Activated T-helper 2 cell treated with anti-CD3 and anti-CD28 coated beads, Interferon-gamma antibody, Interleukin-2, Interleukin-4, amounts not matched to agents 10 μg/mL and 5 μg/mL and 100 μg/mL, durations not matched to agents 14 hours and 24 hours and 36 hours (primary cell): Measurements from ENCODE around the gene RPL3. TPM values are rescaled to one million over a fixed set of nuclear protein-coding genes. Genes with fewer than 3 reads are reported as not detected.
A peak's percentile ranks its signal among the peaks of the same experiment; 100 is the strongest.

Experiments
- DNase-seq: peaks from one replicate; pipeline ENCODE4 v3.0.0; 2021; ENCODE audit warnings: low spot score
- H3K27ac Mint-ChIP-seq: one replicate; pipeline ENCODE4 v1.8.0; 2021; ENCODE audit warnings: mixed read lengths
- H3K27me3 Mint-ChIP-seq: one replicate; pipeline ENCODE4 v1.8.0; 2021; ENCODE audit warnings: low read depth, mixed read lengths
- H3K36me3 Mint-ChIP-seq: one replicate; pipeline ENCODE4 v1.8.0; 2021; ENCODE audit warnings: low read depth, mixed read lengths
- H3K4me1 Mint-ChIP-seq: one replicate; pipeline ENCODE4 v1.8.0; 2021; ENCODE audit warnings: low read depth, mixed read lengths
- H3K4me3 Mint-ChIP-seq: one replicate; pipeline ENCODE4 v1.8.0; 2021; ENCODE audit warnings: low read depth, mild to moderate bottlenecking, moderate library complexity, mixed read lengths
- H3K9me3 Mint-ChIP-seq: one replicate; pipeline ENCODE4 v1.8.0; 2021; ENCODE audit warnings: mixed read lengths
- intact Hi-C: fragments of 100-400 bp; cut with micrococcal nuclease; formaldehyde crosslinking; loops from one replicate; pipeline ENCODE4 v1.15.1; 2023
- total RNA-seq: library from RNA; stranded (reverse); gene quantifications from 2 replicates; pipeline ENCODE4 v1.2.3, GENCODE V29; 2022

Gene RPL3
- total RNA-seq, 1 donor from 2014 or later = 2,255 TPM

DNA sequence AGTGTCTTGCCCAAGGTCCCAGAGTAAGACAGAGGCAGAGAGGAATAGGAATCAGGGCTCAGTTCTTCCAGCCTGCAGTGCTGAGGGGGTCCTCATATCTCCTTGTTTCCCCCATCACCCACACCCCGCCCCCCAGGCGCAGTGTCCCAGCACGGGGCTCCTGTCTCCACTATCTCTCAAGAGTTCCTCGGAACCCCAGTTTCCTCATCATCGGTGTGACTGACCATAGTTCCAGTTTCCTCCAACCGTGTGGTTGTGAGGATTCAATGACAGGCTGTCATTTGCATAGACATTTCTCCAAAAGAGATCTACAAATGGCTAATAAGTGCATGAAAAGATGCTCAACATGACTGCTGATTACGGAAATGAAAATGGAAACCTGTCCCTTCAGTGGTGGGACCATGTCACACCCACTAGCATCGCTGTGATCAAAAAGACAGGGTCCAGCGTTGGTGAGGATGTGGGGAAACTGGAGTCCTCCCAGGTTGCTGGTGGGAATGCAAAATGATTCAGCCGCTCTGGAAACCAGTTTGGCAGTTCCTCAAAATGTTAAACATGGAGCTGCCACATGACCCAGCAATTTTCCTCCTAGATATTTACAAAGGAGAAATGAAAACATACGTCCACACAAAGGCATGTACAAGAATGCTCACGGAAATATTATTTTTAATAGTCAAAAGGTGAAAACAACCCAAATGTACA, 42.8 kb downstream of the RPL3 start:
- DNase-seq = no peak
- H3K36me3 Mint-ChIP-seq = no peaks in the 10 kb centered on the region
- H3K27ac Mint-ChIP-seq = no peak overlapping the region
- no peak overlapping the region for H3K4me3 Mint-ChIP-seq
- peaks cover 7% of the 10 kb centered on the region for H3K9me3 Mint-ChIP-seq
- intact Hi-C loops = no loop called here
- H3K27me3 Mint-ChIP-seq = peaks cover 2% of the 10 kb centered on the region
- H3K4me1 Mint-ChIP-seq = no peaks in the 10 kb centered on the region

DNA sequence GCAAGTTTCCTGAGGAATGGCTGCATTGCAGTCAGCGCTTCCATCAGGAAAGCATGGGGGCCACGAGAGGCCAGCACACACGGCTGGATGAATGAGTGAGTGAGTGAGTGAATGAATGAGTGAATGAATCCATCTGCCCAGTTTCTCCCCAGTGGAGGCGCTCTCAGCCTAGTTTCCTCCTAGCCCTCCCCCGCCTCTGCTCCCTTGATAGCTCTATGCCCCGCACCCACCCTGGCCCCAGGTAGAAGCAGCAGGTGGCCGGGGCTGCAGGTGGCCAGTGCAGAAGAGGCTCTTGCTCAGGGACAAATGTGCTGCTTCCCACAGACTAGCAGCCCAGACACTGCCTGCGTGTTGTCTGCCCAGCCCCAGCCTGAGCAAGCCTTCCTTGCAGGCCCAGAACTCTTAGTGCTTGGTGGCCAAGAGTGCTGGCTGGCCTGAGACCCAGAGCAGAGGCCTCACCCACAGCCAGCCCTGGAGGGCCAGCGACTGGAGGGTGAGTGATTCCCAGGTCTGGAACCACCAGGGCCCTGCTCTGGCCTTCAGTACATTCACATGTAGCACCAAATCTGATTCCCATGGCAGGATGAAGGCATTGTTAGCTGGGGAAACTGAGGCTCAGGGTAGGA, 43.5 kb downstream of the RPL3 start:
- intact Hi-C loops = no loop called here
- Mint-ChIP-seq H3K27me3 (peaks cover 2% of the 10 kb centered on the region), H3K9me3 (peaks cover 7% of the 10 kb centered on the region), H3K27ac (no peak overlapping the region), H3K36me3 (no peaks in the 10 kb centered on the region), H3K4me1 (no peaks in the 10 kb centered on the region), H3K4me3 (no peak overlapping the region)
- DNase-seq = no peak

DNA sequence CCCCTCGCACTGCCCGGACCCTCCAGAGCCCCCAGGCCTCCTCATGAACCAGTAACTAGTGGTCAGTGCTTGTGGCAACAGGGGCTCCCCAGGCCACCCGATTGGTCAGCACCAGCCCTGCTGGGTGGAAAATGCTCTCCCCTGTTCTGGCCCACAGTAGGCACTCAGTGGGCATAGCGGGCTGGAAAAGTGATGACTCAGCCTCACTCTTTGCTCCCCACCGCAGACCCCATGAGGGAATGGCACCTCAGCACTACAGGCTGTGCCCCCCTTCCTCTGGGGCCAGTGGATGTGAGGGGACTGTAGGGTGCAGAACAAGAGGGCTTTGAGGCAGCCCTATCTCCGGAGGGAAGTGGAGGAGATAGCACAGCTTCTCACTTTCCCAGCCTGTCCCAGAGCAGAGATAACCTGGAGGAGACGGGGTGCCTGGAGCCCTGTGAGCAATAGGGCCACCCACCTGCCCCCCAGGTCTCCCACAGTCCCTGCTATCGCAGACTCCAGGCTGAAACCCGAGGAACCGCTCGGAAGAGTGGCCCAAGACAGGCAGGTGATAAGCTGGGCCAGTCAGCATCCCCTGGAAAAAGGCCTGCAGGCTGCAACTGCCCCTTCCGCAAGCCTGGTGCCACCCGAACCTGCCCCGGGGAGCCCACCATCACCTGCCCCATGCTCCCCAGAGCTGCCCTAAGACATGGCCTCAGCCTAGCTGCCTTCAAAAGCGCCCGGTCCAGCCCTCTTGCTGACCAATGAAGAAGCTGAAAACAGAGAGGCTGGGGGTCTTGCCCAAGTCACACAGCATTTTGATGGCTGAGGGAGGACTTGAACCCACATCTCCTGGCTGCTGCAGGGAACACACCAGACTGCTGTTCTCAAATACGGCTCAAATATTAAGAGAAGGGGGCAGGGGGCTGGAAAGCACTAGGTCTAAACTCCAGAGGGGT, 45.2 kb downstream of the RPL3 start:
- no peaks in the 10 kb centered on the region for H3K4me1 Mint-ChIP-seq

DNA sequence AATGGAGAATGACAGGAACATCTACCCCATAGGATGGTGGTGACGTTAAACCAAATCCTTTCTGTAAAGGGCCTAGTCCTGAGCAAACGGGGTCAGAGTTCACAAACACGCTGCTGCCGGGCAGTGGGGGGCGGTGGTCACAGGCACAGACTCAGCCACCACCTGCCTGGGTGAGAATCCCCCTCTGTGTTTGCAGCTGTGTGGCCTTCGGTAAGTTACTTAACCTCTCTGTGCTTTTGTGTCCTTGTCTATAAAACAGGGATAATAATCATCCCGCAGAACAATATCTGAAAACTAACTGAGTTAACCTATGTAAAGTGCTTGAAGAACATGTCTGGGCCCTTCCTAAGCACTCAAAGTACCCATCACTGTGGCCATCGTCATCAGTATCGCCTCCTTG, 48.6 kb downstream of the RPL3 start:
- intact Hi-C loops = no loop called here
- H3K9me3 Mint-ChIP-seq = no peaks in the 10 kb centered on the region
- H3K27me3 Mint-ChIP-seq = no peaks in the 10 kb centered on the region
- no peak overlapping the region for H3K27ac Mint-ChIP-seq
- no peaks in the 10 kb centered on the region for H3K36me3 Mint-ChIP-seq
- DNase-seq = no peak
- H3K4me3 Mint-ChIP-seq = no peak overlapping the region
- peaks cover 15% of the 10 kb centered on the region for H3K4me1 Mint-ChIP-seq

More for the DNA sequence above, 45.2 kb downstream of the RPL3 start:
- peaks cover 7% of the 10 kb centered on the region for H3K9me3 Mint-ChIP-seq
- no peak overlapping the region for H3K4me3 Mint-ChIP-seq
- H3K27ac Mint-ChIP-seq = no peak overlapping the region
- peaks cover 2% of the 10 kb centered on the region for H3K27me3 Mint-ChIP-seq
- intact Hi-C loops = no loop called here
- H3K36me3 Mint-ChIP-seq = no peaks in the 10 kb centered on the region
- DNase-seq = no peak

DNA sequence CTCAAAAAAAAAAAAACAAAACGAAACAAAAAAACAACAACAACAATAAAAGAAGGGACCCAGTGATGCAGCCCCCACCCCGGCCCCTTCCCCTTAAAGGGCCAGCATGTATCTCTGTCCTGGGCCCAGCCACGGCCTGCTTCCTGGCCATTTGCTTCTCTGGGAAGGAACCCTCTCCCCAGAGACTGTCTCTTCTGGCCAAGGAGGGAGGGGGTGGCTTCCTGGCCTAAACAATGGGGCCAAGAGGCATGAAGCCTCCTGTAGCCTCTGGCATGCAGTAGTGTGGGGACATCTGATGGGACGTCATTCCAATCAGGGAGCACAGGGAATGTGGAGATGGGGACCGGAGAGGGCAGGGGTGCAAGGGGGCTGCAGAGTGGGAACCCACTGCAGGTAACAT, 49.1 kb downstream of the RPL3 start:
- Mint-ChIP-seq H3K9me3 (no peaks in the 10 kb centered on the region), H3K4me3 (no peak overlapping the region), H3K27me3 (no peaks in the 10 kb centered on the region), H3K4me1 (peaks cover 19% of the 10 kb centered on the region), H3K36me3 (no peaks in the 10 kb centered on the region), H3K27ac (no peak overlapping the region)
- DNase-seq = no peak
- intact Hi-C loops = no loop called here

DNA sequence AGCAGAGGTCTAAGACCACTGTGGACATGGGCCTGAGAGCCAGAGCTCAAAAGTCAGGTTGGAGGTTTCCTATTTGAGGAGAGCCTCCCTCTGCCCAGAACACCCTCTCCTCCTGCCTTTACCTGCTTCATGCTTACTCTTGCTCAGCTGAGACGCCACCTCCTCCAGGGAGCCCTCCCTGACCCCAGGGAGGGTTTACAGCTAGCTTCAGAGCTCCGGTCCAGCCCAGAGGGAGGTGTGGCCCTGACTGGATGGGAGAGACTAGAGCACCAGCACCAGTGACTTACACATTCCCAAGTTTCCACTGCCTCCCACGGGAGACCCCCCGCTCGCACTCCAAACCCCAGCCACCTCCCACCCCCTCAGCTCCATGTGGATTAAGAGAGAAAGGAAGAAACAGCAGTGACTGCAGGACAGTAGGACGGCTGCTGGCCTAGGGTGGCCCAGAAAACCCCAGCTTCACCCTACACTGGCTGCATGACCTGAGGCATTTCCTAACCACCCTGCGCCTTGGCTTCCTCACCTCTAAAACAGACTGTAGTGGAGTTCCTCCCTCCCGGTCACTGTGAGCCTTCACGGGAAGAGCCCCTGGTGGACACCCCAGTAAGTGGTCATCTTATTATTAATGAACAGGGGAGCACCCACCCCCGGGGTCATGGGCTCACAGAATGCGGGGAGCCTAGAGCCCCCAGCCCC, 50.2 kb downstream of the RPL3 start:
- no peak overlapping the region for H3K4me3 Mint-ChIP-seq
- peak overlapping the region; percentile 49 for H3K27ac Mint-ChIP-seq
- DNase-seq = no peak
- no peaks in the 10 kb centered on the region for H3K36me3 Mint-ChIP-seq
- peaks cover 24% of the 10 kb centered on the region for H3K4me1 Mint-ChIP-seq
- H3K27me3 Mint-ChIP-seq = no peaks in the 10 kb centered on the region
- intact Hi-C loops = no loop called here
- no peaks in the 10 kb centered on the region for H3K9me3 Mint-ChIP-seq

DNA sequence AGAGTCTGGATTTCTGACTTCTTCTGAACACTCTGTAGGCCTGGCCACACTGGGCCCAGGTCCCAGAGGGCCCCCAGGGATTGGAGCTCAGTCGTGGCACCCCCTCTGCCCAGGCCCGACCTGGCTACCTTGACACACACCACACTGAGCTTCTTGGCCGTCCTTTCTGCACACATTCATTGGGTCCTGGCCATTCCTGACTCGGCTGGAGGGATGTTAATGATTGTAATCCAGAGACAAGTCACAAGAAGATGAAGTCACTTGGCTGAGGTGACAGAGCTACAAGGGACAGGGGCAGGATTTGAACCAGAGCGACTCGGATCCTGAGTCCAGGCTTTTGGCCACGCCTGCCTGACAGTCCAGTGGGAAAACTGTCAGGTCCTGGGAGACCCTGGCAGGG, 50.8 kb downstream of the RPL3 start:
- Mint-ChIP-seq H3K27ac (no peak overlapping the region), H3K27me3 (no peaks in the 10 kb centered on the region), H3K4me3 (no peak overlapping the region), H3K9me3 (no peaks in the 10 kb centered on the region), H3K4me1 (peaks cover 30% of the 10 kb centered on the region), H3K36me3 (no peaks in the 10 kb centered on the region)
- intact Hi-C loops = no loop called here
- DNase-seq = no peak

DNA sequence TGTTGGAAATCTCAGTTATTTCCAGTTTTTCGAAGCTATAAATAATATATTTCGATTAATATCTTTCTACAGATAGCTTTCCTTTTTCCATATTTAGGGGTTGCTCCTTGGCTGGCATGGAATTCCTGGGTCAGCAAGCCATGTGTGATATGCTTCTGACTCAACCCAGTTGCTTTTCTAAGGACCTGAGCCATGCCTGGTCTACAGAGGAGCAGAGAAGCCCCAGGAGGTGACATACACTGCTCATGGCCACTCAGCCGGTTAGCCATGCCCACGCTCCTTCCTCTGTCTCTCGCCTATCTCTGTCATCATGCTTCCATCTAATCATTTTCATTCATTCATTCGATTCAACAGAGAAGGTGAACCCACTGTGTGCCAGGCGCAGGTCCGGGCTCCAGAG, 51.4 kb downstream of the RPL3 start:
- no peaks in the 10 kb centered on the region for H3K27me3 Mint-ChIP-seq
- intact Hi-C loops = no loop called here
- H3K4me3 Mint-ChIP-seq = no peak overlapping the region
- no peak for DNase-seq
- H3K36me3 Mint-ChIP-seq = no peaks in the 10 kb centered on the region
- H3K27ac Mint-ChIP-seq = peak overlapping the region; percentile 77
- H3K9me3 Mint-ChIP-seq = no peaks in the 10 kb centered on the region
- H3K4me1 Mint-ChIP-seq = peaks cover 30% of the 10 kb centered on the region

DNA sequence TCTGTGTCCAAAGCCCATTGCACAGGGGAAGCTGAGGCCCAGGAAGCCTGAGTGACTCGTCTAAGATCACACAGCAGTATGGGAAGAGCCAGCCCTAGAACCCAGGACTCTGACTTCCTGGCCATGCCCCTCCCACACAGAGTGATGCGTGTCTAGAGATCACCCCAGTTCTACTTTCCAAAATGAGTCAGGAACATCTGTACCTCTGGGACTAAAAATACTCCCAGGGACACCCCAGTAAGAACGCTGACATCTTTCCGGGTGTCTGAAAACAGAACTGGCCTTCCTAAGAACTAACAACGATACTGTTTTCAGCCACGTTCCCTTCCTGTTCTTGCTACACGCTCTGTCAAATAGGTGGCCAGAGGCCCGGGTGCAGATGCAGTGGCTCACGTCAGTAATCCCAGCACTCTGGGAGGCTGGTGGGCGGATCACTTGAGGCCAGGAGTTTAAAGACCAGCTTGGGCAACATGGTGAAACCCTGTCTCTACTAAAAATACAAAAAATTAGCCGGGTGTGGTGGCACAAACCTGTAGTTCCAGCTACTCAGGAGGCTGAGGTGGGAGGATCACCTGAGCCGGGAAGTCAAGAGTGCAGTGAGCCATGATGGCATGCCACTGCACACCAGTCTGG, 52.9 kb downstream of the RPL3 start:
- intact Hi-C loops = loop anchor here (1.0 kb wide), 1 partner anchor 13 kb away; no protein-coding TSS in a partner anchor
- Mint-ChIP-seq H3K4me1 (peaks cover 30% of the 10 kb centered on the region), H3K36me3 (no peaks in the 10 kb centered on the region), H3K27ac (peak overlapping the region; percentile 92), H3K9me3 (no peaks in the 10 kb centered on the region), H3K4me3 (no peak overlapping the region), H3K27me3 (no peaks in the 10 kb centered on the region)
- peak; percentile 22 for DNase-seq

DNA sequence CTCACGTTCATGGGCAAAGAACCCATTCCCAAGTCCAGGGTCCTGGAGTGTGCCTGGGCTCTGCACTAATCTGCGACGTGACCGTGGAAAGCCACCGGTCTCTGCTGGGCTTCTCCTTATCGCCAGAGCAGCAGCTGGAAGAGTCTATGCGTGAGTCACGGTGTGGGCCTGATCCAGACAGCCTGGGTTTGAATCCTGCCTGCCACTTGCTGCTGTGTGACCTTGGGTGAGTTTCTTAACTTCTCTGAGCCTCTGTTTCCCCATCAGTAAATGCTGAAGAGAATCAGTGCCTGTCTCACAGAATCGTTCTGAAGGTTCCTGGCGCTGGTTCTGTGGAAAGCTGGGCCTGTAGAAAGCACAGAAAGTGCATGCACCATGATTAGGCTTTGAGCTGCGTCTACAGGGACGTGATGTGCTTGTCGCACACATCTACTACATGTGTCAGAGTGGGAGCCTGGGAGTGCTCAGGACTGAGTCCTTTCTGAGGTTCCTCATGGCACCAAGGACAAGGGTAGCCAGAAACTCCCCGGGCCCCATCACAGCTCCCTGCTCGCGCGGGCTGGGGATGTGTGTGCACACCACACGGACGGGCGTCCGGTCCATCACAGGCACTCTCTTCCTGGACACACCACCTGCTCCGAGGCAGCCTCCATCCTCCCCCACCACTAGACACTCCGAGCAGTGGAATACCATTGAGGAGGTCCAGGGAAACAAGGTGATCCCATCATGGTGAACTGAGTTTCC, 54.1 kb downstream of the RPL3 start:
- peaks cover 7% of the 10 kb centered on the region for H3K9me3 Mint-ChIP-seq
- H3K36me3 Mint-ChIP-seq = no peaks in the 10 kb centered on the region
- peak overlapping the region; percentile 92 for H3K27ac Mint-ChIP-seq
- no peak for DNase-seq
- H3K4me3 Mint-ChIP-seq = no peak overlapping the region
- intact Hi-C loops = no loop called here
- H3K4me1 Mint-ChIP-seq = peaks cover 30% of the 10 kb centered on the region
- no peaks in the 10 kb centered on the region for H3K27me3 Mint-ChIP-seq

DNA sequence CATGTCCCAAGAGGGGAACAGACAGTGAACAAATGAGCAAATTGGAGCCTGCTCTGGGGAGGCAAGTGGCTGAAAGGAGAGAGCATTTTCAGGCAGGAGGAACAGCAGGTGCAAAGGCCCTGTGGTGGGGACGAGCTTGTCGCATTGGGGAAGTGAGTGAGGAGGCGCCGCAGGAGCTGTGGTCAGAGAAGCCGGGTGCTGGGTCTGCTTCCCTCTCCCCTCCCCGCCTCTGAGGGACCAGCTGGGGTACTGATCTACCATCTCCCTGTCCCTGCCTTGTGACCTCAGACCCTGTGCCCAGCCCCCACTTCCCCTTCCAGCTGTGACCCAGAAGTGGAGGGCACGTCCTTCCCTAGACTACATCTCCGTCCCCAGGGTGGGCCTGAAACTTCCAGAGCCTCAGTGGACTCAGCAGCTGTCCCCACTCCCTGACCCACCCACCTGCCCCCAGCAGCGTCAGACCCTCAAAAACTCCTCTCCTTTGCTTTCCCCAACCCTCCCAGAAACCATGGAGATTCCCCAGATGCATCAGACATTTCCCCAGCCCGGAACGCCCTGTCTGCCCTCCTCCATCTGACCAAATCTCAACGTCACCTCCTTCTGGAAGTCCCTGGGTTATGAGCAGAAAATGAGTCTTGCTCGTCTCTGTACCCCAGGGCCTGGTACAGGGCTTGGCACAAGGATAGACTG, 54.9 kb downstream of the RPL3 start:
- no peaks in the 10 kb centered on the region for H3K36me3 Mint-ChIP-seq
- H3K27me3 Mint-ChIP-seq = no peaks in the 10 kb centered on the region
- H3K4me1 Mint-ChIP-seq = peaks cover 30% of the 10 kb centered on the region
- H3K4me3 Mint-ChIP-seq = peak overlapping the region; percentile 3
- H3K27ac Mint-ChIP-seq = peak overlapping the region; percentile 92
- intact Hi-C loops = no loop called here
- no peak for DNase-seq
- H3K9me3 Mint-ChIP-seq = peaks cover 7% of the 10 kb centered on the region
